ENCODE data around the gene NAA38. TPM values are rescaled to one million over a fixed set of nuclear protein-coding genes. Genes with fewer than 3 reads are reported as not detected.
"Not testable (repeated sequence)": the region's sequence is repeated elsewhere in the genome, so short reads cannot be mapped to it uniquely, and the experiment has no call there.

The NAA38 gene
- total RNA-seq, 3 donors from 2014 or later, result 40.4 to 47.5 (median 41.5) TPM

DNA sequence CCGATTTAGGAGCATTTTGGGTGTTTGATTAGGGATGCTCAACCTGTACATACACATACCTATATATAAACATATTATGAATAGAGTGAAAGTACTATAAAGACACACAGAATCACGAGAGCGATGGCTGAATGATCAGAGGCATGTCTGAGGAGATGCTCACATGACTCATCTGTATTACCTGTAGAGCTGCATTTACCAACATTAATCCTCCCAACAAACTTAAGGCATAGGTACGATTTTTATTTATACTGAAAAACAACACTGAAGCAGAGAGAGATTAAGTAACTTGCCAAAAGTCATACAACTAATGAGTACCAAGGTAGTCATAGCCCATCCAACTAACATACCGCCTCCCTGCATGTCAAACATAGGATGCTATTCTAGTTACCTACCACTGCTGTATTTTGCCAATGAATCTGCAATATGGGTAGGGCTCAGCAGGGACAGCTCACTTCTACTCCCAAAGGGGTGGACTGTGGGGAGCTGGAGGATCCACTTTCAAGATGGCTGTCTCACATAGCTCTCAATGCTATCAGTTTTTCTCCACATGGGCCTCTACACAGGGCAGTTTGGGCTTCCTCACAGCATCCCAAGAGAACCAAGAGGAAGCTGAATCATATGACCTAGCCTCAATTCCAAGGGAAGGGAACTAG lies 7.8 kb upstream of the NAA38 start:
- no peak overlapping the region for H3K4me3 Mint-ChIP-seq
- no peak for DNase-seq
- no peaks in the 10 kb centered on the region for H3K27me3 Mint-ChIP-seq (ENCODE audit: low read depth)
- peak; percentile 35 to 50 for ATAC-seq
- peaks cover 5% of the 10 kb centered on the region for H3K36me3 Mint-ChIP-seq (ENCODE audit: insufficient read depth)
- H3K9me3 Mint-ChIP-seq, result no peaks in the 10 kb centered on the region
- peaks cover 27% of the 10 kb centered on the region for H3K4me1 Mint-ChIP-seq (ENCODE audit: low read depth)

DNA sequence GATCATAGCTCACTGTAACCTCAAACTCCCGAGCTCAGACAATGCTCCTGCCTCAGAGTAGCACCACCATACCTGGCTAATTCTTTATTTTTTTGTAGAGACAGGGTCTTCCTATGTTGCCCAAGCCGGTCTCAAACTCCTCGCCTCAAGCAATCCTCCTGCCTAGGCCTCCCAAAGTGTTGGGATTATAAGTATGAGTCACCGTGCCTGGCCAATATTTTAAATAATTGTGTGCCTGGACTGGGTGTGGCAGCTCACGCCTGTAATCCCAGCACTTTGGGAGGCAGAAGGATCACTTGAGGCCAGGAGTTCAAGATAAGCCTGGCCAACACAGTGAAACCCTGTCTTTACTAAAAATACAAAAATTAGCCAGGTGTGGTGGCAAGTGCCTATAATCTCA lies 7.0 kb upstream of the NAA38 start:
- ATAC-seq; H3K27me3 Mint-ChIP-seq (ENCODE audit: low read depth); H3K4me3 Mint-ChIP-seq; DNase-seq; H3K9me3 Mint-ChIP-seq: not testable (repeated sequence)
- peaks cover 32% of the 10 kb centered on the region for H3K4me1 Mint-ChIP-seq (ENCODE audit: low read depth)
- peaks cover 10% of the 10 kb centered on the region for H3K36me3 Mint-ChIP-seq (ENCODE audit: insufficient read depth)

DNA sequence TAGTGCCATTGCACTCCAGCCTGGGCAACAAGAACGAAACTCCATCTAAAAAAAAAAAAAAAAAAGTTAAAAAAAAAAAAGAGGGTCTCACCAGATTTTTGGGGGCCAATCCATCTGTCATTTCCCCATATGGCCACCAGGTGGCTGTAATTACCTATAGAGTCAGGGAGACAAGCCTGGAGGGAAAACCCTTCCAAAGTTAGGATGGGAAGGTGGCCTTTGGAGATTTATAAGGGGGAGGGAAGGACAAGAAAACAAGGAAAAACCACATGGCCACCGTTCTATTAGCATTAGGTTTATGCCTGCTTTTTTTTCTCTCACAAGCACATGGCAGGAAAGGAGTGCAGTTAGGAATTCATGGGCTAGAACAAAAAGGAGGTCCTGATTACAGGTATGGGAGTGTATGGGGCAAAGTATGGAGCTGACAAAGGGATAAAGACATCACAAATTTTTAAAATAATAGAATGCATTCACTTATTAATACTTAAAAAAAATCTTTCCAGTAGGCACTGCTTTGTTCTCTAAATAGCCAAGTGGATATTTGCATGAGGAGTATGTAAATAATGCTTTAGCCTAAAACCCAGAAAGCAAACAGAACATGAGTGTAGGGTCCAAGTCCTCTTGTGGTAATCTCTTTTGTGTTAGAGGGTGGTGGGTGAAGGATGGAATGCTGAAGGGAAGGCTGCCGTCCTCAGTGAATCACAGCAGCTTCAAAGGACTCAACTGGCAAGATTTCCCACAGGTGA lies 5.5 kb upstream of the NAA38 start:
- DNase-seq (peak; percentile 44), ATAC-seq (no peak)
- Mint-ChIP-seq H3K36me3 (ENCODE audit: insufficient read depth) (peaks cover 15% of the 10 kb centered on the region), H3K4me1 (ENCODE audit: low read depth) (peaks cover 25% of the 10 kb centered on the region), H3K9me3 (no peaks in the 10 kb centered on the region), H3K27me3 (ENCODE audit: low read depth) (no peaks in the 10 kb centered on the region), H3K4me3 (no peak overlapping the region)

DNA sequence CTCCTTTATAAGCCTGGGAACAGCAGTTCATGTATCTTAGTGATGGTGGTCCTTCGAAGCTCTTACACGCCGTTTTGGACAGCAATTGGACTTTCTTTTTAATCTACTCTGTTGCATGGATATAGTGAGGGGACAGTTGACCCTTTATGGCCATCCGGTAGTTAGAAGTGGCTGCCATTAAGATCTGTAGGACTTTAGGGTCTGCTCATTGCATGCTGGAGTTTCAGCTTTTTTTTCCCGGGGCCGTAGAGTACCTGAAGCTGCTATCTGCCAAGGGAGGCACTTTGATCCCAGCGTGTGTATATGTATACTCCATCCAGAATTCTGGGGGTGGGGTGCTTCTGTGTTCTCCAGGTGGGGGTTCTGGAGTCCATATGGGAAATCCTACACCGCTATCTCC lies 1.7 kb upstream of the NAA38 start:
- ATAC-seq (no peak), DNase-seq (no peak)
- H3K27me3 Mint-ChIP-seq (ENCODE audit: low read depth), result no peaks in the 10 kb centered on the region
- no peaks in the 10 kb centered on the region for H3K9me3 Mint-ChIP-seq
- H3K4me1 Mint-ChIP-seq (ENCODE audit: low read depth), result peaks cover 12% of the 10 kb centered on the region
- H3K4me3 Mint-ChIP-seq, result no peak overlapping the region
- peaks cover 17% of the 10 kb centered on the region for H3K36me3 Mint-ChIP-seq (ENCODE audit: insufficient read depth)

DNA sequence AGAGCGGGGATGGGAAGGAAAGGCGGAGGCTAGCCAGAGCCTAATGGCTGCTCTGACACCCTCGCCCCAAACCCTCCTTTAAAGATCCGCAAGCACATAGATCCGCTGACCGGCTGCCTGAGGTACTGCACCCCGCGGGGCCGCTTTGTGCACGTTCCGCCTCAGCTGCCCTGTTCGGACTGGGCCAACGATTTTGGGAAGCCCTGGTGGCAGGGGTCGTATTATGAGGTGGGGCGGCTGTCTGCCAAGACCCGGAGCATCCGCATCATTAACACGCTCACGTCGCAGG lies 1.1 kb upstream of the NAA38 start:
- Mint-ChIP-seq H3K9me3 (no peaks in the 10 kb centered on the region), H3K4me1 (ENCODE audit: low read depth) (peaks cover 16% of the 10 kb centered on the region), H3K4me3 (no peak overlapping the region), H3K36me3 (ENCODE audit: insufficient read depth) (peaks cover 20% of the 10 kb centered on the region), H3K27me3 (ENCODE audit: low read depth) (no peaks in the 10 kb centered on the region)
- DNase-seq, result peak; percentile 38
- ATAC-seq, result no peak

DNA sequence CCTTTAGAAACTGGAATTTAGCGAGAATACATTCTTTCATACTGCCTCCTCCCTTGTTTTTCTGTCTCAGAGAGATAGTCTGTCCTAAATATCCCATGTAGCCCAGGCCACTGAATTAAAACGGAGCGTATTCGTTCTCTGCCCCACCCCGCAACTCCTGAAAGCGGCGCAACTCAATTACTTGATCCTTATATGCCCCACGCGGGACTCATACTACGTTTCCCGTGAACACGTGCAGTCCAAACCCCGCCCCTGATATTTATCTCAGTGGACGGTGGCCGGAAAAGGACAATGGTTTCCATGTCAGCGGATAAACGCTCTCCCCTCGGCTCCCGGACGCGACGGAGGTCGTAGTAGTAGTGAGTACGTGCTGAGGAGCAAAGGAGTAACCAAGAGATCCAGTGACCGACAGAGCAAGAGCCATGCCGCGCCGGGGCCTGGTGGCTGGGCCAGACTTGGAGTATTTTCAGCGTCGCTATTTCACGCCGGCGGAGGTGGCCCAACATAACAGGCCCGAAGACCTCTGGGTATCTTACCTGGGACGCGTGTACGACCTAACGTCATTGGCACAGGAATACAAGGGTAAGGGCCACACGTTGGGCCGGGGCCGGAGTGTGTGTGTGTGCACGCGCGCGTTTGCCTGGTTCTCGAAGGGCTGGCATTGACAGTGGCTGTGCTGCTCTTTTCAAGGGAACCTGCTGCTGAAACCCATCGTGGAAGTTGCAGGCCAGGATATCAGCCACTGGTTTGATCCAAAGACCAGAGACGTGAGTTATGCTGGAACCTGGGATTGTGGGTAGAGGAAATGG lies 558 bp upstream of the NAA38 start, which contains the start of gene CYB5D1:
Gene CYB5D1 (plus strand): TSS at position 291 of the 809 bp plus-strand sequence. CDS start 132 bp downstream, at position 423.
- peak; percentile 47 to 49 for ATAC-seq
- peaks cover 16% of the 10 kb centered on the region for H3K4me1 Mint-ChIP-seq (ENCODE audit: low read depth)
- H3K36me3 Mint-ChIP-seq (ENCODE audit: insufficient read depth), result peaks cover 21% of the 10 kb centered on the region
- peak; percentile 83 for DNase-seq
- H3K4me3 Mint-ChIP-seq, result no peak within 1 kb of the TSS
- no peaks in the 10 kb centered on the region for H3K27me3 Mint-ChIP-seq (ENCODE audit: low read depth)
- H3K9me3 Mint-ChIP-seq, result no peaks in the 10 kb centered on the region

DNA sequence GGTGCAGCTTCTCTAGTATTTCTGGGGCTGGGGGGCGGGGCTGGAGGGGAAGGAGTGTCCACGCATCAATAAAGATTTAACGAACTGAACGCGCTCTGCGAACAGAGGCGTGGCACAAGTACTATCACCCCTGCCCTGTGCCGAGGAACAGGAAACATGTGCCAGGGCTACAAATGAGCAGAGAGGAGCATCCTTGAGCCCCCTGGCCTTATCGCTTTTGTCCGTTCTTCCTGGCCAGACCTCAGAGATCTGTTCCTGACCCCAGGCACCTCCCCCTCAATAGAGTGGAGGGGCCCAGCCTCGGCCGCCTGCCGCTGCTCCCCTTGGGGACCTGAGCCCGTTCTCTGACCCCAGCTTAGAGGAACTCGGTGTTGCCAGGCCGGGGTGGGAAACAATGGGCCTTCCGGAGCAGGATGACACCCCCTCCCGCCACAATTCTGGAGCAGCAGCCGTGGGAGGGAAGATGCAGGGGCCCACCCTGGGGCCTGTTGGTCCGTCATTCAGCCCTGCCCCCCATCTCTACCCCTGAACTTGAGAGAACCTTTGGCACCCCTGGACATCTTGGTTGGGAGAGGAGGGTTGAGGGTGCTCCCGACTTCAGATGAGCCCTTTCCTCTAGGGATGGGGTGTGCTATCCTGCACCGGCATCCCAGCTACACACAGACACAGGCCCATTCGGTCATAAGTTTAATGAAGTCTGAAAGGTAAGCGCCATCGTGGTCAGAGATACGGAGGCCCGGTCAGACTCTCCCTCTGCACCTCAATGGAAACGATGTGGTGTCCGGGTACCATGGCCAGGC lies 1.1 kb downstream of the NAA38 start:
- H3K9me3 Mint-ChIP-seq, result no peaks in the 10 kb centered on the region
- H3K36me3 Mint-ChIP-seq (ENCODE audit: insufficient read depth), result peaks cover 31% of the 10 kb centered on the region
- no peak overlapping the region for H3K4me3 Mint-ChIP-seq
- H3K27me3 Mint-ChIP-seq (ENCODE audit: low read depth), result no peaks in the 10 kb centered on the region
- DNase-seq (peak; percentile 50), ATAC-seq (no peak)
- H3K4me1 Mint-ChIP-seq (ENCODE audit: low read depth), result peaks cover 25% of the 10 kb centered on the region

DNA sequence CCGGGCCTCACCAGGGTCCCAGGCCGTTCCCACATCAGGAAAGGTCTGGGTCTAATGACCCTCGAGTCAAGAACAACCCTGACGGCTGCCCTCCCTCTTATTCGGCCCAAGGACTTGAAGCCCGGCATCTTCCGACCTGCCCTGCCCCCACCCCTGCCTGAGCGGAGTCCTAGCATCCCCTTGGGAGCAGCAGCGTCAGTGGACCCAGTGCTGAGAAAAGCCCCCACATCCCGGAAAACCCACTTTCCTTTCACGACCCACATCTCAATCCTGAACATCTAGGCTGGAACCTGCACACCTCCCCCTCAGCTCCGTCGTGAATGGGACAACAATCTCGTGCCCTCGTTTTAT lies 1.7 kb downstream of the NAA38 start:
- H3K36me3 Mint-ChIP-seq (ENCODE audit: insufficient read depth), result peaks cover 35% of the 10 kb centered on the region
- ATAC-seq (no peak), DNase-seq (peak; percentile 39)
- no peak overlapping the region for H3K4me3 Mint-ChIP-seq
- H3K4me1 Mint-ChIP-seq (ENCODE audit: low read depth), result peaks cover 30% of the 10 kb centered on the region
- no peaks in the 10 kb centered on the region for H3K9me3 Mint-ChIP-seq
- no peaks in the 10 kb centered on the region for H3K27me3 Mint-ChIP-seq (ENCODE audit: low read depth)

DNA sequence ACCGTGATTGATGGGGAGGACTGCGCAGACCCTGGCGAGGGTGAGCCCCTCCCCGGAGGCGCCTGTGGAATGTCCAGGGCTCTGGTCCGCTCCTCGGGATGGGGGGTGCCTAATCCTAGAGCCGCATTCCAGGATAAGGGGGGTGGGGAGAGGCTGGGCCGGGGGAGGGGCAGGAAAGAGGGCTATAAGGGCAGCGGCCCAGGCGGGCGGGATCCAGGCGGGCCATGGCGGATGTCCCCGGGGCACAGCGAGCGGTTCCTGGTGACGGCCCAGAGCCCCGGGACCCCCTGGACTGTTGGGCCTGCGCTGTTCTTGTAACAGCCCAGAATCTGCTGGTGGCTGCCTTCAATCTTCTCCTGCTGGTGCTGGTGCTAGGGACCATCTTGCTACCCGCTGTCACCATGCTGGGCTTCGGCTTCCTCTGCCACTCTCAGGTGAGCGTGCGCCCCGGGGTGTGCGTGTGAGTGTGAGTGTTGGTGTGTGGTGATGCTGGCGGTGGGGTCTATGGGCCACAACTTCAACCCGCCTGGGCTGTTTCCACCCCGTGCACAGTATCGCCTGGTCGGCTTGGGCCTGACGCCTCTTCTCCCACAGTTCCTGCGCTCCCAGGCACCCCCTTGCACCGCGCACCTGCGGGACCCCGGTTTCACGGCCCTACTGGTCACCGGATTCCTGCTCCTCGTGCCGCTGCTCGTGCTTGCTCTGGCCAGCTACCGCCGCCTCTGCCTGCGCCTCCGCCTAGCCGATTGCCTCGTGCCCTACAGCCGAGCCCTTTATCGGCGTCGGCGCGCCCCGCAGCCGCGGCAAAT lies 2.3 kb downstream of the NAA38 start, which contains the start of gene TMEM88:
Gene TMEM88 (plus strand): TSS at position 216 of the 809 bp plus-strand sequence. CDS start 9 bp downstream, at position 225.
- H3K36me3 Mint-ChIP-seq (ENCODE audit: insufficient read depth), result peaks cover 38% of the 10 kb centered on the region
- DNase-seq, result peak; percentile 43

DNA sequence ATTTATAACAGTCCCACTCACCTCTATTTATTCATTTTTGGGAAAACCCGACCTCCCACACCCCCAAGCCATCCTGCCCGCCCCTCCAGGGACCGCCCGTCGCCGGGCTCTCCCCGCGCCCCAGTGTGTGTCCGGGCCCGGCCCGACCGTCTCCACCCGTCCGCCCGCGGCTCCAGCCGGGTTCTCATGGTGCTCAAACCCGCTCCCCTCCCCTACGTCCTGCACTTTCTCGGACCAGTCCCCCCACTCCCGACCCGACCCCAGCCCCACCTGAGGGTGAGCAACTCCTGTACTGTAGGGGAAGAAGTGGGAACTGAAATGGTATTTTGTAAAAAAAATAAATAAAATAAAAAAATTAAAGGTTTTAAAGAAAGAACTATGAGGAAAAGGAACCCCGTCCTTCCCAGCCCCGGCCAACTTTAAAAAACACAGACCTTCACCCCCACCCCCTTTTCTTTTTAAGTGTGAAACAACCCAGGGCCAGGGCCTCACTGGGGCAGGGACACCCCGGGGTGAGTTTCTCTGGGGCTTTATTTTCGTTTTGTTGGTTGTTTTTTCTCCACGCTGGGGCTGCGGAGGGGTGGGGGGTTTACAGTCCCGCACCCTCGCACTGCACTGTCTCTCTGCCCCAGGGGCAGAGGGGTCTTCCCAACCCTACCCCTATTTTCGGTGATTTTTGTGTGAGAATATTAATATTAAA lies 3.1 kb downstream of the NAA38 start:
- Mint-ChIP-seq H3K4me1 (ENCODE audit: low read depth) (peaks cover 37% of the 10 kb centered on the region), H3K36me3 (ENCODE audit: insufficient read depth) (peaks cover 36% of the 10 kb centered on the region), H3K4me3 (peak overlapping the region; percentile 37), H3K9me3 (no peaks in the 10 kb centered on the region), H3K27me3 (ENCODE audit: low read depth) (no peaks in the 10 kb centered on the region)
- no peak for ATAC-seq
- no peak for DNase-seq

More for the DNA sequence above, 2.3 kb downstream of the NAA38 start, which contains the start of gene TMEM88:
- Mint-ChIP-seq H3K9me3 (no peaks in the 10 kb centered on the region), H3K27me3 (ENCODE audit: low read depth) (no peaks in the 10 kb centered on the region), H3K4me3 (peak within 1 kb of the TSS; percentile 37), H3K4me1 (ENCODE audit: low read depth) (peaks cover 36% of the 10 kb centered on the region)
- no peak for ATAC-seq

DNA sequence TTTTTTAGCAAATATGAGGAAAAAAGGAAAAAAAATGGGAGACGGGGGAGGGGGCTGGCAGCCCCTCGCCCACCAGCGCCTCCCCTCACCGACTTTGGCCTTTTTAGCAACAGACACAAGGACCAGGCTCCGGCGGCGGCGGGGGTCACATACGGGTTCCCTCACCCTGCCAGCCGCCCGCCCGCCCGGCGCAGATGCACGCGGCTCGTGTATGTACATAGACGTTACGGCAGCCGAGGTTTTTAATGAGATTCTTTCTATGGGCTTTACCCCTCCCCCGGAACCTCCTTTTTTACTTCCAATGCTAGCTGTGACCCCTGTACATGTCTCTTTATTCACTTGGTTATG lies 3.7 kb downstream of the NAA38 start:
- Mint-ChIP-seq H3K4me3 (peak overlapping the region; percentile 37), H3K27me3 (ENCODE audit: low read depth) (no peaks in the 10 kb centered on the region), H3K4me1 (ENCODE audit: low read depth) (peaks cover 34% of the 10 kb centered on the region), H3K9me3 (no peaks in the 10 kb centered on the region), H3K36me3 (ENCODE audit: insufficient read depth) (peaks cover 33% of the 10 kb centered on the region)
- ATAC-seq (no peak), DNase-seq (no peak)

DNA sequence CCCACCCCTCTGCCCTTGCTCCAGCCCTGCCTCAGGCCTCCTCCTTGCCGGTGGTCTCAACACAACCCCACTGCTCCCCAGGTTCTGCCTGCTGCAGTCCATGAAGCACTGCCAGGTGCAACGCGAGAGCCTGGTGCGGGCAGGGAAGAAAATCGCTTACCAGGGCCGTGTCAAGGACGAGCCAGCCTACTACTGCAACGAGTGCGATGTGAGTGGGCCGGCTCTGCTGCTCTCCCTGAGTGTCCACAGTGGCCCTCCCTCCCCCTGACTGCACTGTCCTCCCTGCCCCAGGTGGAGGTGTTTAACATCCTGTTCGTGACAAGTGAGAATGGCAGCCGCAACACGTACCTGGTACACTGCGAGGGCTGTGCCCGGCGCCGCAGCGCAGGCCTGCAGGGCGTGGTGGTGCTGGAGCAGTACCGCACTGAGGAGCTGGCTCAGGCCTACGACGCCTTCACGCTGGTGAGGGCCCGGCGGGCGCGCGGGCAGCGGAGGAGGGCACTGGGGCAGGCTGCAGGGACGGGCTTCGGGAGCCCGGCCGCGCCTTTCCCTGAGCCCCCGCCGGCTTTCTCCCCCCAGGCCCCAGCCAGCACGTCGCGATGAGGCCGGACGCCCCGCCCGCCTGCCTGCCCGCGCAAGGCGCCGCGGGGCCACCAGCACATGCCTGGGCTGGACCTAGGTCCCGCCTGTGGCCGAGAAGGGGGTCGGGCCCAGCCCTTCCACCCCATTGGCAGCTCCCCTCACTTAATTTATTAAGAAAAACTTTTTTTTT lies 4.3 kb downstream of the NAA38 start:
- no peak for ATAC-seq
- H3K4me1 Mint-ChIP-seq (ENCODE audit: low read depth), result peaks cover 35% of the 10 kb centered on the region
- H3K4me3 Mint-ChIP-seq, result no peak overlapping the region
- H3K36me3 Mint-ChIP-seq (ENCODE audit: insufficient read depth), result peaks cover 33% of the 10 kb centered on the region
- DNase-seq, result peak; percentile 24
- no peaks in the 10 kb centered on the region for H3K27me3 Mint-ChIP-seq (ENCODE audit: low read depth)
- H3K9me3 Mint-ChIP-seq, result no peaks in the 10 kb centered on the region
